Spleen (tissue), 11 donors: ENCODE measurements around the gene PHETA1. TPM values are rescaled to one million over a fixed set of nuclear protein-coding genes. Genes with fewer than 3 reads are reported as not detected.

Source experiments
- DNase-seq: peaks from one replicate; pipeline ENCODE4 v3.0.0-alpha.2; 2020
- H3K27ac ChIP-seq, 8 donors: fragments of 200-600 bp; sonication (generic) in 7 of 8; 1 replicate in 4 of 8; 2 replicates in 4 of 8; pipeline versions ENCODE4 v1.5.0 to v1.8.0; 2016 to 2021; ENCODE audit warnings: inconsistent platforms in 4 of 8, mild to moderate bottlenecking in 4 of 8, moderate library complexity in 1 of 8
- H3K27me3 ChIP-seq, 7 donors: fragments of 200-600 bp; sonication (generic) in 6 of 7; replicated peaks in 1 of 7; 1 replicate in 4 of 7; 2 replicates in 3 of 7; pipeline versions ENCODE4 v1.5.0 to v1.8.0; 2016 to 2021; ENCODE audit warnings: inconsistent platforms in 3 of 7, mild to moderate bottlenecking in 1 of 7
- H3K36me3 ChIP-seq, 6 donors: fragments of 200-600 bp; sonication (generic) in 5 of 6; 1 replicate in 4 of 6; 2 replicates in 2 of 6; pipeline versions ENCODE4 v1.5.0 to v1.8.0; 2016 to 2021; ENCODE audit warnings: inconsistent platforms in 2 of 6
- H3K4me1 ChIP-seq, 6 donors: fragments of 200-600 bp; sonication (generic) in 5 of 6; 1 replicate in 3 of 6; 2 replicates in 3 of 6; pipeline versions ENCODE4 v1.5.0 to v1.8.0; 2016 to 2021; ENCODE audit warnings: inconsistent platforms in 3 of 6
- H3K4me3 ChIP-seq, 8 donors: fragments of 200-600 bp; sonication (generic) in 7 of 8; 1 replicate in 4 of 8; 2 replicates in 4 of 8; pipeline versions ENCODE4 v1.5.0 to v1.8.0; 2016 to 2021; ENCODE audit warnings: inconsistent platforms in 4 of 8, mild to moderate bottlenecking in 4 of 8, moderate library complexity in 2 of 8
- H3K9me3 ChIP-seq, 8 donors: fragments of 200-600 bp; sonication (generic) in 7 of 8; 1 replicate in 4 of 8; 2 replicates in 4 of 8; pipeline versions ENCODE4 v1.5.0 to v1.8.0; 2016 to 2021; ENCODE audit warnings: inconsistent platforms in 4 of 8
- CTCF ChIP-seq, 11 experiments: fragments of 200-600 bp in 7 of 11; fragments of 450-650 bp in 4 of 11; sonication (generic) in 4 of 11; IDR thresholded peaks in 8 of 11; conservative IDR thresholded peaks in 3 of 11; 1 replicate in 7 of 11; 2 replicates in 4 of 11; pipeline versions ENCODE4 v1.4.0 to v1.8.0; 2016 to 2021; ENCODE audit warnings: antibody characterized with exemption in 11 of 11, inconsistent platforms in 4 of 11, mild to moderate bottlenecking in 1 of 11
- POLR2A ChIP-seq, 3 donors: fragments of 450-650 bp; IDR thresholded peaks; one replicate each; pipeline ENCODE4 v1.5.1; 2017; ENCODE audit warnings: antibody characterized with exemption in 3 of 3, mild to moderate bottlenecking in 1 of 3
- POLR2AphosphoS5 ChIP-seq, 3 donors: sonication (generic); formaldehyde crosslinking; IDR thresholded peaks; one replicate each; pipeline ENCODE4 v1.5.1; 2017; ENCODE audit warnings: antibody characterized with exemption in 3 of 3
- WGBS, 5 donors: extraction: QIAGEN DNeasy Blood & Tissue Kit in 3 of 5; methylation state at CpG; one replicate each; pipeline versions ENCODE4 v1.1.5 to v1.1.7; 2013 to 2018; 5-methylcytosine and 5-hydroxymethylcytosine counted together
- intact Hi-C: fragments of 100-400 bp; cut with DNase I; formaldehyde crosslinking; loops from one replicate; pipeline ENCODE4 v1.15.0; 2023; ENCODE audit warnings: low total_unique reads
- polyA plus RNA-seq, 3 donors: library from polyadenylated mRNA; stranded (reverse); fragments of 200-250 nt; gene quantifications; one replicate each; pipeline ENCODE4 v1.2.1, GENCODE V29; 2013
- total RNA-seq, 7 donors: library from RNA; depleted of rRNA in 3 of 7; stranded (reverse); fragments of >200 nt in 3 of 7; fragmentation: NEBNext Ultra II Directional in 4 of 7; extraction: Animal tissue kit (Norgen Biotek cat#: 25700) in 4 of 7; gene quantifications; one replicate each; pipeline versions ENCODE4 v1.1.0 to v1.2.1, GENCODE V29; 2016 to 2021
- donor health status: healthy with polysubstance abuse.
- donor health status: DM: no; HTN: no; CAD: no; lungs with moderate emphysema.
- donor health status: DM: no; HTN: no; CAD: no.
- donor health status: Bipolar disorder and iron deficiency.
- donor health status: healthy.
- donor health status: DM: no; HTN: no; CAD: no.
- donor health status: DM: yes; HTN: yes; CAD: no.

The PHETA1 gene
- total and polyA plus RNA-seq, 10 donors: 4.9 to 39.7 (median 20.0) TPM

GRCh38 chr12:111352296-111352993 lies 16.4 kb downstream of the PHETA1 start:
- intact Hi-C loops: no loop called here
- TF ChIP-seq POLR2AphosphoS5 (IDR thresholded peaks at IDR 0.05) (no peak), CTCF (IDR thresholded peaks at IDR 0.05 in 8 of 11, conservative IDR thresholded peaks at IDR 0.05 in 3 of 11) (no peak), POLR2A (IDR thresholded peaks at IDR 0.05) (no peak)
- WGBS, 5 donors: 86 to 92% (median 89%) methylated on average over 9 of the region's 9 CpGs
- H3K27me3 ChIP-seq: no peaks in the 10 kb centered on the region
- DNase-seq: peak; percentile 52
- H3K9me3 ChIP-seq: peaks cover 0 to 24% (median 22%) of the 10 kb centered on the region in 8 donors
- H3K4me3 ChIP-seq: no peak overlapping the region
- no peaks in the 10 kb centered on the region for H3K36me3 ChIP-seq
- no peak overlapping the region for H3K27ac ChIP-seq
- peaks cover 0 to 25% (median 7%) of the 10 kb centered on the region in 6 donors for H3K4me1 ChIP-seq

GRCh38 chr12:111351026-111351425 lies 17.9 kb downstream of the PHETA1 start:
- Histone ChIP-seq H3K4me1 (peaks cover 0 to 13% (median 7%) of the 10 kb centered on the region in 6 donors), H3K9me3 (peaks cover 0 to 28% (median 23%) of the 10 kb centered on the region in 8 donors), H3K4me3 (no peak overlapping the region), H3K27me3 (no peaks in the 10 kb centered on the region), H3K36me3 (no peaks in the 10 kb centered on the region), H3K27ac (no peak overlapping the region)
- TF ChIP-seq POLR2AphosphoS5 (IDR thresholded peaks at IDR 0.05): no peak
- TF ChIP-seq CTCF (IDR thresholded peaks at IDR 0.05 in 8 of 11, conservative IDR thresholded peaks at IDR 0.05 in 3 of 11): no peak
- TF ChIP-seq POLR2A (IDR thresholded peaks at IDR 0.05): no peak
- 71 to 90% (median 78%) methylated on average over 1 to 2 of the region's 2 CpGs for WGBS, 5 donors
- DNase-seq: peak; percentile 33
- intact Hi-C loops: no loop called here

DNA sequence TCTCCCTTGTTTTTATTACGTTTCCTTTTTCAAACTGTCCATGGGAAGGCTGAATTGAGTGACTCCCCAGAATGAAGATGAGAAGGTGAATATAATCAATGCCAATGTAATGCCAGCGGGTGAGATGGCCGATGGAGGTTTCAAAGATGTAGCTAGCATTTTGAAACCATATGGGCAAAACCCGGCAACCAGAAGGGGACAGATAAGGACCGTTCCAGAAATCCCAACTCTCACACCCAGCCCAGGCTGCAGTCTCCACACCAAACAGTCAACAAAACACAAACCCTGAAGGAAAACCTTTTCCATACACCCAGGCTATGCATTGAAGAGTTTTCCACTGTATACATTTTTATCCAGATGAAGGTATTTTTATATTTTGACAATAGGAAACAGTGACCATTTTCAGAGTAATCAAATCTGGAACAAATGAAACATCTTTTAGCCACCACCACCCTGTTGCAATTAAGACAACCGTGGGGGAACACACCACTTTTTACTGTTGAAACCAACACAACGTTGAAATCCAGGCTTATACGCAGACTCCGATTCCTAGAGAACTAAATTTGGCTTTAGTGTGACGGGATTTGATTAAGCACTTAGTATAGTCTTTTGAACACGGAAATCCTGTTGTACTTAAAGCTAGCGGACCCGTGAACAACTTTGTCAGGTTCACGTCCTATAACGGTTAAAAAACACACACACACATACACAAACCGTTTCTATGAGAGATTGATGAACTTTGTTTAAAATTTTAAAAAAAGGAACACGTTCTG lies 19.0 kb downstream of the PHETA1 start:
- DNase-seq: no peak
- TF ChIP-seq POLR2AphosphoS5 (IDR thresholded peaks at IDR 0.05) (no peak), CTCF (IDR thresholded peaks at IDR 0.05 in 8 of 11, conservative IDR thresholded peaks at IDR 0.05 in 3 of 11) (no peak), POLR2A (IDR thresholded peaks at IDR 0.05) (no peak)
- H3K4me1 ChIP-seq: peaks cover 0 to 2% (median 0%) of the 10 kb centered on the region in 6 donors
- no peak overlapping the region for H3K27ac ChIP-seq
- peaks cover 0 to 28% (median 23%) of the 10 kb centered on the region in 8 donors for H3K9me3 ChIP-seq
- intact Hi-C loops: no loop called here
- H3K4me3 ChIP-seq: no peak overlapping the region
- 80 to 85% (median 82%) methylated on average over 17 of the region's 17 CpGs for WGBS, 5 donors
- no peaks in the 10 kb centered on the region for H3K27me3 ChIP-seq
- H3K36me3 ChIP-seq: no peaks in the 10 kb centered on the region
